ENCODE measurements around the gene IER5. TPM values are rescaled to one million over a fixed set of nuclear protein-coding genes. Genes with fewer than 3 reads are reported as not detected.
A peak's percentile ranks its signal among the peaks of the same experiment; 100 is the strongest.

Gene IER5
- total and polyA plus RNA-seq, 2 donors (not counting 1 experiment from before 2014, with no cell fraction given), result 98.1 to 166 TPM

GRCh38 chr1:181106022-181106312, 17.5 kb downstream of the IER5 start:
- H3K9ac ChIP-seq (ENCODE audit: low read length), result peak overlapping the region; percentile 60
- H3K27ac Mint-ChIP-seq, result peak overlapping the region; percentile 86

GRCh38 chr1:181106479-181106878, 18.0 kb downstream of the IER5 start:
- no peaks in the 10 kb centered on the region for H3K36me3 ChIP-seq (replicated peaks in 1 of 2; ENCODE audit: control extremely low read depth in 1 of 2, control insufficient read depth in 1 of 2, extremely low read depth in 1 of 2, insufficient read depth in 2 of 2, low read length in 1 of 2)
- H3K9ac ChIP-seq (ENCODE audit: low read length), result no peak overlapping the region
- H3K27ac ChIP-seq (ENCODE audit: low read length in 2 of 2), result no peak overlapping the region
- H3K27me3 ChIP-seq (replicated peaks in 1 of 4; ENCODE audit: control extremely low read depth in 1 of 4, control insufficient read depth in 3 of 4, insufficient read depth in 4 of 4, low read length in 3 of 4), result no peaks in the 10 kb centered on the region
- POLR2A ChIA-PET, result interaction anchor here (0.6 to 6.8 kb wide), 3 partner anchors 16 to 29 kb away, joined by 3 to 98 read pairs (median 40); partner anchors contain the start of gene IER5
- no peak overlapping the region for H3K4me3 ChIP-seq (ENCODE audit: control extremely low read depth in 1 of 5, extremely low read depth in 1 of 5, insufficient read depth in 1 of 5, low read depth in 2 of 5, low read length in 4 of 5)
- peaks cover 16 to 23% of the 10 kb centered on the region in 2 donors for H3K4me1 ChIP-seq (ENCODE audit: control insufficient read depth in 2 of 2, insufficient read depth in 2 of 2, low read length in 2 of 2)
- no peak for DNase-seq
- no peaks in the 10 kb centered on the region for H3K79me2 ChIP-seq (ENCODE audit: control insufficient read depth, insufficient read depth, low read length)
- no peak overlapping the region for H2AFZ ChIP-seq (ENCODE audit: insufficient read depth, low read depth, low read length, poor library complexity, severe bottlenecking)
- ATAC-seq (ENCODE audit: low read depth), result no peak
- peaks cover 36% of the 10 kb centered on the region for H3K4me1 Mint-ChIP-seq
- H3K9me3 Mint-ChIP-seq (ENCODE audit: insufficient read depth), result no peaks in the 10 kb centered on the region
- CTCF ChIA-PET, result interaction anchor here (1.0 to 6.8 kb wide), 9 partner anchors 8 to 88 kb away, joined by 3 to 141 read pairs (median 9); partner anchors contain the start of genes IER5 and STX6
- peak overlapping the region; percentile 87 for H3K4me3 Mint-ChIP-seq
- no peaks in the 10 kb centered on the region for H3K27me3 Mint-ChIP-seq
- H3K27ac Mint-ChIP-seq, result no peak overlapping the region
- no peak for TF ChIP-seq EZH2 (IDR thresholded peaks at IDR 0.05; ENCODE audit: borderline replicate concordance, insufficient read depth, low read depth, low read length, poor library complexity, severe bottlenecking)
- TF ChIP-seq CTCF (IDR thresholded peaks at IDR 0.05), result no peak
- H4K20me1 ChIP-seq (ENCODE audit: control insufficient read depth, insufficient read depth, low read length, poor library complexity, severe bottlenecking), result no peaks in the 10 kb centered on the region
- intact Hi-C loops (cut with micrococcal nuclease), result loop anchor here (10.0 kb wide), 1 partner anchor 1152 kb away; the partner anchor contains the start of gene CEP350
- 50% methylated on average over 4 of the region's 6 CpGs for WGBS (ENCODE audit: insufficient coverage)
- no peak overlapping the region for H3K4me2 ChIP-seq (replicated peaks; ENCODE audit: low read depth, low read length, poor library complexity, severe bottlenecking)
- H3K9me3 ChIP-seq (ENCODE audit: control extremely low read depth in 1 of 3, control insufficient read depth in 2 of 3, insufficient read depth in 1 of 3, low read length in 2 of 3), result no peaks in the 10 kb centered on the region

More at GRCh38 chr1:181106022-181106312, 17.5 kb downstream of the IER5 start:
- Histone ChIP-seq H3K27me3 (replicated peaks in 1 of 4; ENCODE audit: control extremely low read depth in 1 of 4, control insufficient read depth in 3 of 4, insufficient read depth in 4 of 4, low read length in 3 of 4) (no peaks in the 10 kb centered on the region), H3K9me3 (ENCODE audit: control extremely low read depth in 1 of 3, control insufficient read depth in 2 of 3, insufficient read depth in 1 of 3, low read length in 2 of 3) (no peaks in the 10 kb centered on the region), H4K20me1 (ENCODE audit: control insufficient read depth, insufficient read depth, low read length, poor library complexity, severe bottlenecking) (no peaks in the 10 kb centered on the region), H2AFZ (ENCODE audit: insufficient read depth, low read depth, low read length, poor library complexity, severe bottlenecking) (peak overlapping the region; percentile 69), H3K4me3 (ENCODE audit: control extremely low read depth in 1 of 5, extremely low read depth in 1 of 5, insufficient read depth in 1 of 5, low read depth in 2 of 5, low read length in 4 of 5) (peak overlapping the region in 4 of 5 experiments; percentile 30 to 59 (median 39)), H3K79me2 (ENCODE audit: control insufficient read depth, insufficient read depth, low read length) (no peaks in the 10 kb centered on the region), H3K36me3 (replicated peaks in 1 of 2; ENCODE audit: control extremely low read depth in 1 of 2, control insufficient read depth in 1 of 2, extremely low read depth in 1 of 2, insufficient read depth in 2 of 2, low read length in 1 of 2) (no peaks in the 10 kb centered on the region), H3K27ac (ENCODE audit: low read length in 2 of 2) (peak overlapping the region; percentile 3 to 54), H3K4me1 (ENCODE audit: control insufficient read depth in 2 of 2, insufficient read depth in 2 of 2, low read length in 2 of 2) (peaks cover 16 to 23% of the 10 kb centered on the region in 2 donors), H3K4me2 (replicated peaks; ENCODE audit: low read depth, low read length, poor library complexity, severe bottlenecking) (peak overlapping the region; percentile 84)
- intact Hi-C loops (cut with micrococcal nuclease), result loop anchor here (10.0 kb wide), 1 partner anchor 1151 kb away; the partner anchor contains the start of gene CEP350
- 88% methylated on average over 2 of the region's 3 CpGs for WGBS (ENCODE audit: insufficient coverage)
- ATAC-seq (ENCODE audit: low read depth), result no peak
- ChIA-PET POLR2A (interaction anchor here (1.1 to 6.8 kb wide), 7 partner anchors 11 to 35 kb away, joined by 3 to 98 read pairs (median 19); partner anchors contain the start of gene IER5), CTCF (interaction anchor here (1.0 to 6.8 kb wide), 9 partner anchors 9 to 88 kb away, joined by 5 to 141 read pairs (median 9); partner anchors contain the start of genes IER5 and STX6)
- H3K27me3 Mint-ChIP-seq, result no peaks in the 10 kb centered on the region
- peaks cover 36% of the 10 kb centered on the region for H3K4me1 Mint-ChIP-seq
- H3K9me3 Mint-ChIP-seq (ENCODE audit: insufficient read depth), result no peaks in the 10 kb centered on the region
- peak overlapping the region; percentile 87 for H3K4me3 Mint-ChIP-seq
- no peak for TF ChIP-seq CTCF (IDR thresholded peaks at IDR 0.05)
- DNase-seq, result no peak
